Muscle layer of colon (tissue), 2 donors: ENCODE data around the gene KRT2.

Experiments
- H3K27ac ChIP-seq: one replicate; pipeline ENCODE4 v1.7.0; 2013; ENCODE audit warnings: low read depth, mild to moderate bottlenecking, low read length, moderate library complexity
- H3K27me3 ChIP-seq, 2 donors: one replicate each; pipeline ENCODE4 v1.7.0; 2013; ENCODE audit warnings: low read length in 2 of 2, mild to moderate bottlenecking in 2 of 2; ENCODE audit not compliant: insufficient read depth in 2 of 2, control insufficient read depth in 1 of 2
- H3K36me3 ChIP-seq: one replicate; pipeline ENCODE4 v1.7.0; 2013; ENCODE audit warnings: mild to moderate bottlenecking, low read length; ENCODE audit not compliant: insufficient read depth
- H3K4me1 ChIP-seq: one replicate; pipeline ENCODE4 v1.7.0; 2013; ENCODE audit warnings: mild to moderate bottlenecking, low read length; ENCODE audit not compliant: insufficient read depth
- H3K4me3 ChIP-seq, 2 donors: one replicate each; pipeline ENCODE4 v1.7.0; 2013; ENCODE audit warnings: low read length in 2 of 2, low read depth in 1 of 2, mild to moderate bottlenecking in 1 of 2, moderate library complexity in 1 of 2
- H3K9ac ChIP-seq: one replicate; pipeline ENCODE4 v1.7.0; 2013; ENCODE audit warnings: low read length
- H3K9me3 ChIP-seq: one replicate; pipeline ENCODE4 v1.7.0; 2013; ENCODE audit warnings: mild to moderate bottlenecking, low read length
- donor health status: abdominal sarcoma.
- donor health status: Adenocarcinoma of cecum.

Gene KRT2

GRCh38 chr12:52691076-52691840, 39.2 kb upstream of the KRT2 start:
- peak overlapping the region; percentile 5 to 21 for H3K4me3 ChIP-seq
- H3K27me3 ChIP-seq: peaks cover 15 to 32% of the 10 kb centered on the region in 2 donors
- no peaks in the 10 kb centered on the region for H3K4me1 ChIP-seq
- no peak overlapping the region for H3K9ac ChIP-seq
- no peaks in the 10 kb centered on the region for H3K36me3 ChIP-seq
- H3K9me3 ChIP-seq: no peaks in the 10 kb centered on the region
- no peak overlapping the region for H3K27ac ChIP-seq

GRCh38 chr12:52690351-52691075, 38.5 kb upstream of the KRT2 start:
- no peaks in the 10 kb centered on the region for H3K9me3 ChIP-seq
- peak overlapping the region; percentile 5 to 21 for H3K4me3 ChIP-seq
- no peak overlapping the region for H3K9ac ChIP-seq
- H3K27me3 ChIP-seq: peaks cover 15 to 34% of the 10 kb centered on the region in 2 donors
- no peaks in the 10 kb centered on the region for H3K4me1 ChIP-seq
- no peak overlapping the region for H3K27ac ChIP-seq
- H3K36me3 ChIP-seq: no peaks in the 10 kb centered on the region

- peaks cover 15 to 37% of the 10 kb centered on the region in 2 donors for H3K27me3 ChIP-seq
- H3K9me3 ChIP-seq: no peaks in the 10 kb centered on the region
- H3K27ac ChIP-seq: no peak overlapping the region
- H3K4me3 ChIP-seq: no peak overlapping the region
- H3K9ac ChIP-seq: no peak overlapping the region
- no peaks in the 10 kb centered on the region for H3K4me1 ChIP-seq
- H3K36me3 ChIP-seq: no peaks in the 10 kb centered on the region
Measured at GRCh38 chr12:52689936-52690335, 37.9 kb upstream of the KRT2 start.

GRCh38 chr12:52689239-52689638, 37.2 kb upstream of the KRT2 start:
- Histone ChIP-seq H3K4me1 (no peaks in the 10 kb centered on the region), H3K27me3 (peaks cover 15 to 37% of the 10 kb centered on the region in 2 donors), H3K9ac (no peak overlapping the region), H3K9me3 (no peaks in the 10 kb centered on the region), H3K36me3 (no peaks in the 10 kb centered on the region), H3K27ac (no peak overlapping the region), H3K4me3 (no peak overlapping the region)

GRCh38 chr12:52688481-52688880, 36.5 kb upstream of the KRT2 start:
- Histone ChIP-seq H3K4me3 (no peak overlapping the region), H3K4me1 (no peaks in the 10 kb centered on the region), H3K27me3 (peaks cover 15 to 37% of the 10 kb centered on the region in 2 donors), H3K9ac (no peak overlapping the region), H3K9me3 (no peaks in the 10 kb centered on the region), H3K27ac (no peak overlapping the region), H3K36me3 (no peaks in the 10 kb centered on the region)

- no peak overlapping the region for H3K27ac ChIP-seq
- H3K9me3 ChIP-seq: no peaks in the 10 kb centered on the region
Measured at GRCh38 chr12:52687497-52688385, 35.7 kb upstream of the KRT2 start.

GRCh38 chr12:52686756-52687487, 34.9 kb upstream of the KRT2 start:
- no peak overlapping the region for H3K27ac ChIP-seq

More at GRCh38 chr12:52687497-52688385, 35.7 kb upstream of the KRT2 start:
- H3K4me3 ChIP-seq: no peak overlapping the region
- no peaks in the 10 kb centered on the region for H3K4me1 ChIP-seq
- peaks cover 15 to 37% of the 10 kb centered on the region in 2 donors for H3K27me3 ChIP-seq
- no peak overlapping the region for H3K9ac ChIP-seq
- no peaks in the 10 kb centered on the region for H3K36me3 ChIP-seq

GRCh38 chr12:52686063-52686462, 34.1 kb upstream of the KRT2 start:
- Histone ChIP-seq H3K9ac (no peak overlapping the region), H3K27ac (no peak overlapping the region), H3K27me3 (peaks cover 15 to 25% of the 10 kb centered on the region in 2 donors), H3K4me1 (no peaks in the 10 kb centered on the region), H3K4me3 (no peak overlapping the region), H3K36me3 (no peaks in the 10 kb centered on the region), H3K9me3 (no peaks in the 10 kb centered on the region)

More at GRCh38 chr12:52686756-52687487, 34.9 kb upstream of the KRT2 start:
- no peaks in the 10 kb centered on the region for H3K9me3 ChIP-seq
- H3K9ac ChIP-seq: no peak overlapping the region
- no peak overlapping the region for H3K4me3 ChIP-seq
- H3K36me3 ChIP-seq: no peaks in the 10 kb centered on the region
- H3K27me3 ChIP-seq: peaks cover 15 to 32% of the 10 kb centered on the region in 2 donors
- no peaks in the 10 kb centered on the region for H3K4me1 ChIP-seq

GRCh38 chr12:52685406-52685890, 33.4 kb upstream of the KRT2 start:
- H3K27me3 ChIP-seq: peaks cover 10 to 19% of the 10 kb centered on the region in 2 donors
- no peak overlapping the region for H3K4me3 ChIP-seq
- H3K27ac ChIP-seq: no peak overlapping the region
- no peaks in the 10 kb centered on the region for H3K36me3 ChIP-seq
- H3K4me1 ChIP-seq: no peaks in the 10 kb centered on the region
- no peak overlapping the region for H3K9ac ChIP-seq
- no peaks in the 10 kb centered on the region for H3K9me3 ChIP-seq

- Histone ChIP-seq H3K4me3 (no peak overlapping the region), H3K27me3 (peaks cover 10 to 24% of the 10 kb centered on the region in 2 donors), H3K9ac (no peak overlapping the region), H3K4me1 (no peaks in the 10 kb centered on the region), H3K36me3 (no peaks in the 10 kb centered on the region), H3K27ac (no peak overlapping the region), H3K9me3 (no peaks in the 10 kb centered on the region)
Measured at GRCh38 chr12:52684431-52684830, 32.4 kb upstream of the KRT2 start.
